ENCODE measurements around the gene RNU2-63P. TPM values are rescaled to one million over a fixed set of nuclear protein-coding genes. Genes with fewer than 3 reads are reported as not detected.
A peak's percentile ranks its signal among the peaks of the same experiment; 100 is the strongest.
"Not testable (repeated sequence)": the region's sequence is repeated elsewhere in the genome, so short reads cannot be mapped to it uniquely, and the experiment has no call there.

Gene RNU2-63P
- total and polyA plus RNA-seq, 2 experiments from 2014 or later = 2.0 TPM; not detected in 1

GRCh38 chr2:88000474-88000873 is 15.9 kb downstream of the RNU2-63P start:
- DNase-seq (ENCODE audit: low spot score); H3K9me2 ChIP-seq (ENCODE audit: insufficient read depth); H3K27ac ChIP-seq (ENCODE audit: low read depth); H3K9me3 Mint-ChIP-seq; H3K27ac Mint-ChIP-seq; H3K36me3 ChIP-seq (ENCODE audit: insufficient read depth); H3K36me3 Mint-ChIP-seq (ENCODE audit: low read depth); H3K79me2 ChIP-seq (replicated peaks; ENCODE audit: insufficient read depth); ATAC-seq; H3K27me3 Mint-ChIP-seq (ENCODE audit: insufficient read depth, low read depth, poor library complexity); H3K4me3 ChIP-seq; H3K4me1 ChIP-seq (ENCODE audit: insufficient read depth); H3K27me3 ChIP-seq (ENCODE audit: insufficient read depth); H3K4me3 Mint-ChIP-seq; H2AFZ ChIP-seq; H3F3A ChIP-seq (replicated peaks; ENCODE audit: low read depth); H3K4me2 ChIP-seq; H4K20me1 ChIP-seq (replicated peaks; ENCODE audit: insufficient read depth): not testable (repeated sequence)
- H3K4me1 Mint-ChIP-seq = peaks cover 16% of the 10 kb centered on the region; the same call in 2 of the 3 replicates

DNA sequence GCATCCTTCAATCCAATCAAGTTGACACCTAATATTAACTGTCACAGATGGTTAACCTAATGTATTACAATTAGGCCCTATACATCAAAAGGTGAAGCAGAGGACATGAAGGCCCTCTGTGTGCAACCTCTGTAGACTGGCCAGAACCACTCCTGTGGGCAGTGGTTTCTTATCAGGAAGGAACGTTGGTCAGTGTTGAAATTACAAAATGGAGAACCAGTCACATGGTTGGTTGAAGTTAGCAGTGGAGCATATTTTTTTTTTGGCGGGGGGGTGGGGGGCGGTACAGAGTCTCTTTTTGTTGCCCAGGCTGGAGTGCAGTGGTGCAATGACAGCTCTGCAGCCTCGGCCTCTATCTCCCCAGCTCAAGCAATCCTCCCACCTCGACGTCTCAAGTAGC is 19.8 kb downstream of the RNU2-63P start:
- no peaks in the 10 kb centered on the region for H3F3A ChIP-seq (replicated peaks; ENCODE audit: low read depth)
- no peaks in the 10 kb centered on the region for H3K9me2 ChIP-seq (ENCODE audit: insufficient read depth)
- TF ChIP-seq NANOG (IDR thresholded peaks at IDR 0.05; ENCODE audit: borderline replicate concordance) (no peak), EZH2phosphoT487 (IDR thresholded peaks at IDR 0.05; ENCODE audit: unreplicated experiment) (no peak), ZNF331 (CRISPR knock-in tag; IDR thresholded peaks at IDR 0.05; ENCODE audit: low read depth) (no peak), EZH2 (IDR thresholded peaks at IDR 0.05; ENCODE audit: low read depth, unreplicated experiment) (no peak), POLR2AphosphoS5 (IDR thresholded peaks at IDR 0.05; ENCODE audit: low read depth) (no peak), STAT1 (IDR thresholded peaks at IDR 0.05; ENCODE audit: unreplicated experiment) (no peak), ZNF114 (CRISPR knock-in tag; IDR thresholded peaks at IDR 0.05) (no peak), JUNB (IDR thresholded peaks at IDR 0.05; ENCODE audit: unreplicated experiment) (no peak), CREB1 (CRISPR knock-in tag; IDR thresholded peaks at IDR 0.05; ENCODE audit: low read depth) (no peak)
- TF ChIP-seq, protein P1, sequence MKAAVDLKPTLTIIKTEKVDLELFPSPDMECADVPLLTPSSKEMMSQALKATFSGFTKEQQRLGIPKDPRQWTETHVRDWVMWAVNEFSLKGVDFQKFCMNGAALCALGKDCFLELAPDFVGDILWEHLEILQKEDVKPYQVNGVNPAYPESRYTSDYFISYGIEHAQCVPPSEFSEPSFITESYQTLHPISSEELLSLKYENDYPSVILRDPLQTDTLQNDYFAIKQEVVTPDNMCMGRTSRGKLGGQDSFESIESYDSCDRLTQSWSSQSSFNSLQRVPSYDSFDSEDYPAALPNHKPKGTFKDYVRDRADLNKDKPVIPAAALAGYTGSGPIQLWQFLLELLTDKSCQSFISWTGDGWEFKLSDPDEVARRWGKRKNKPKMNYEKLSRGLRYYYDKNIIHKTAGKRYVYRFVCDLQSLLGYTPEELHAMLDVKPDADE (IDR thresholded peaks at IDR 0.05) = no peak
- TF ChIP-seq, protein P2, sequence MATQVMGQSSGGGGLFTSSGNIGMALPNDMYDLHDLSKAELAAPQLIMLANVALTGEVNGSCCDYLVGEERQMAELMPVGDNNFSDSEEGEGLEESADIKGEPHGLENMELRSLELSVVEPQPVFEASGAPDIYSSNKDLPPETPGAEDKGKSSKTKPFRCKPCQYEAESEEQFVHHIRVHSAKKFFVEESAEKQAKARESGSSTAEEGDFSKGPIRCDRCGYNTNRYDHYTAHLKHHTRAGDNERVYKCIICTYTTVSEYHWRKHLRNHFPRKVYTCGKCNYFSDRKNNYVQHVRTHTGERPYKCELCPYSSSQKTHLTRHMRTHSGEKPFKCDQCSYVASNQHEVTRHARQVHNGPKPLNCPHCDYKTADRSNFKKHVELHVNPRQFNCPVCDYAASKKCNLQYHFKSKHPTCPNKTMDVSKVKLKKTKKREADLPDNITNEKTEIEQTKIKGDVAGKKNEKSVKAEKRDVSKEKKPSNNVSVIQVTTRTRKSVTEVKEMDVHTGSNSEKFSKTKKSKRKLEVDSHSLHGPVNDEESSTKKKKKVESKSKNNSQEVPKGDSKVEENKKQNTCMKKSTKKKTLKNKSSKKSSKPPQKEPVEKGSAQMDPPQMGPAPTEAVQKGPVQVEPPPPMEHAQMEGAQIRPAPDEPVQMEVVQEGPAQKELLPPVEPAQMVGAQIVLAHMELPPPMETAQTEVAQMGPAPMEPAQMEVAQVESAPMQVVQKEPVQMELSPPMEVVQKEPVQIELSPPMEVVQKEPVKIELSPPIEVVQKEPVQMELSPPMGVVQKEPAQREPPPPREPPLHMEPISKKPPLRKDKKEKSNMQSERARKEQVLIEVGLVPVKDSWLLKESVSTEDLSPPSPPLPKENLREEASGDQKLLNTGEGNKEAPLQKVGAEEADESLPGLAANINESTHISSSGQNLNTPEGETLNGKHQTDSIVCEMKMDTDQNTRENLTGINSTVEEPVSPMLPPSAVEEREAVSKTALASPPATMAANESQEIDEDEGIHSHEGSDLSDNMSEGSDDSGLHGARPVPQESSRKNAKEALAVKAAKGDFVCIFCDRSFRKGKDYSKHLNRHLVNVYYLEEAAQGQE (IDR thresholded peaks at IDR 0.05; ENCODE audit: unreplicated experiment) = no peak
- TF ChIP-seq, protein P3, sequence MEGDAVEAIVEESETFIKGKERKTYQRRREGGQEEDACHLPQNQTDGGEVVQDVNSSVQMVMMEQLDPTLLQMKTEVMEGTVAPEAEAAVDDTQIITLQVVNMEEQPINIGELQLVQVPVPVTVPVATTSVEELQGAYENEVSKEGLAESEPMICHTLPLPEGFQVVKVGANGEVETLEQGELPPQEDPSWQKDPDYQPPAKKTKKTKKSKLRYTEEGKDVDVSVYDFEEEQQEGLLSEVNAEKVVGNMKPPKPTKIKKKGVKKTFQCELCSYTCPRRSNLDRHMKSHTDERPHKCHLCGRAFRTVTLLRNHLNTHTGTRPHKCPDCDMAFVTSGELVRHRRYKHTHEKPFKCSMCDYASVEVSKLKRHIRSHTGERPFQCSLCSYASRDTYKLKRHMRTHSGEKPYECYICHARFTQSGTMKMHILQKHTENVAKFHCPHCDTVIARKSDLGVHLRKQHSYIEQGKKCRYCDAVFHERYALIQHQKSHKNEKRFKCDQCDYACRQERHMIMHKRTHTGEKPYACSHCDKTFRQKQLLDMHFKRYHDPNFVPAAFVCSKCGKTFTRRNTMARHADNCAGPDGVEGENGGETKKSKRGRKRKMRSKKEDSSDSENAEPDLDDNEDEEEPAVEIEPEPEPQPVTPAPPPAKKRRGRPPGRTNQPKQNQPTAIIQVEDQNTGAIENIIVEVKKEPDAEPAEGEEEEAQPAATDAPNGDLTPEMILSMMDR (conservative IDR thresholded peaks at IDR 0.05; ENCODE audit: low read depth in 2 of 2) = no peak

More for the DNA sequence above, 19.8 kb downstream of the RNU2-63P start:
- Mint-ChIP-seq H3K27ac (no peak overlapping the region), H3K9me3 (peaks cover 3% of the 10 kb centered on the region; the same call in 1 of the 3 replicates), H3K36me3 (ENCODE audit: low read depth) (no peaks in the 10 kb centered on the region), H3K27me3 (ENCODE audit: insufficient read depth, low read depth, poor library complexity) (peaks cover 4% of the 10 kb centered on the region), H3K4me1 (peaks cover 1% of the 10 kb centered on the region; the same call in 2 of the 3 replicates), H3K4me3 (no peak overlapping the region)
- no peaks in the 10 kb centered on the region for H4K20me1 ChIP-seq (replicated peaks; ENCODE audit: insufficient read depth)
- ATAC-seq (no peak), DNase-seq (ENCODE audit: low spot score) (no peak)
- H3K79me2 ChIP-seq (replicated peaks; ENCODE audit: insufficient read depth) = no peaks in the 10 kb centered on the region
- H3K4me2 ChIP-seq = no peak overlapping the region
- no peaks in the 10 kb centered on the region for H3K4me1 ChIP-seq (ENCODE audit: insufficient read depth)
- no peak overlapping the region for H3K4me3 ChIP-seq
- H3K27me3 ChIP-seq (ENCODE audit: insufficient read depth) = no peaks in the 10 kb centered on the region
- no peaks in the 10 kb centered on the region for H3K36me3 ChIP-seq (ENCODE audit: insufficient read depth)
- H3K27ac ChIP-seq (ENCODE audit: low read depth) = no peak overlapping the region
- H2AFZ ChIP-seq = 0 out of 2 replicates have a peak overlapping the region, but pooled peaks have one; percentile 52

All from GM23338 (cell line).